Heart left ventricle (tissue), 16 donors: Measurements from ENCODE around the gene PRKAG2. TPM values are rescaled to one million over a fixed set of nuclear protein-coding genes. Genes with fewer than 3 reads are reported as not detected.
A peak's percentile ranks its signal among the peaks of the same experiment; 100 is the strongest.

Experiments used
- ATAC-seq, 4 donors: fragments of 200-7000 bp; cut with Tn5 transposase; one replicate each; pipeline ENCODE4 v1.9.1; 2020 to 2022; ENCODE audit warnings: moderate library complexity in 4 of 4, mild to moderate bottlenecking in 3 of 4, moderate number of reproducible peaks in 1 of 4
- DNase-seq, 5 donors: peaks; one replicate each; pipeline ENCODE4 v3.0.0-alpha.2; 2020
- H3K27ac ChIP-seq, 12 donors: fragments of 200-600 bp; sonication (generic) in 4 of 12; one replicate each; pipeline versions ENCODE4 v1.5.0 to v1.8.0; 2016 to 2022; ENCODE audit warnings: mild to moderate bottlenecking in 2 of 12
- H3K27me3 ChIP-seq, 9 donors: fragments of 200-600 bp; sonication (generic) in 2 of 9; one replicate each; pipeline versions ENCODE4 v1.5.1 to v1.8.0; 2016 to 2022; ENCODE audit warnings: mild to moderate bottlenecking in 3 of 9
- H3K36me3 ChIP-seq, 9 donors: fragments of 200-600 bp; sonication (generic) in 2 of 9; one replicate each; pipeline versions ENCODE4 v1.5.0 to v1.8.0; 2018 to 2022; ENCODE audit warnings: mild to moderate bottlenecking in 2 of 9
- H3K4me1 ChIP-seq, 12 donors: fragments of 200-600 bp; sonication (generic) in 4 of 12; one replicate each; pipeline versions ENCODE4 v1.5.0 to v1.8.0; 2016 to 2022; ENCODE audit warnings: mild to moderate bottlenecking in 3 of 12
- H3K4me3 ChIP-seq, 12 donors: fragments of 200-600 bp; sonication (generic) in 4 of 12; one replicate each; pipeline versions ENCODE4 v1.5.0 to v1.8.0; 2017 to 2022; ENCODE audit warnings: mild to moderate bottlenecking in 9 of 12, moderate library complexity in 4 of 12
- H3K9me3 ChIP-seq, 12 donors: fragments of 200-600 bp; sonication (generic) in 4 of 12; one replicate each; pipeline versions ENCODE4 v1.5.0 to v1.8.0; 2016 to 2022; ENCODE audit warnings: mild to moderate bottlenecking in 1 of 12
- POLR2A ChIP-seq, 2 donors: fragments of 450-650 bp; IDR thresholded peaks; one replicate each; pipeline ENCODE4 v1.6.1; 2017; ENCODE audit warnings: antibody characterized with exemption in 2 of 2, mild to moderate bottlenecking in 2 of 2, moderate library complexity in 2 of 2
- WGBS, 4 donors: extraction: QIAGEN DNeasy Blood & Tissue Kit in 2 of 4; methylation state at CpG; one replicate each; pipeline versions ENCODE4 v1.1.5 to v1.1.7; 2013 to 2018; 5-methylcytosine and 5-hydroxymethylcytosine counted together
- intact Hi-C, 10 donors: fragments of 100-400 bp; cut with DNase I; formaldehyde crosslinking; loops; one replicate each; pipeline versions ENCODE4 v1.11.1 to v1.14.2; 2022
- polyA plus RNA-seq, 2 donors: library from polyadenylated mRNA; stranded (reverse); fragments of 200-250 nt; gene quantifications; one replicate each; pipeline ENCODE4 v1.2.3, GENCODE V29; 2013
- total RNA-seq, 9 donors: library from RNA; depleted of rRNA in 2 of 9; stranded (reverse); fragments of >200 nt in 2 of 9; fragmentation: NEBNext Ultra II Directional in 3 of 9; extraction: Animal tissue kit (Norgen Biotek cat#: 25700) in 3 of 9; gene quantifications; one replicate each; pipeline versions ENCODE4 v1.1.0 to v1.2.4, GENCODE V29; 2016 to 2023
- TF ChIP-seq, protein P1 (sequence below), 12 donors: fragments of 200-600 bp; sonication (generic) in 4 of 12; IDR thresholded peaks; one replicate each; pipeline versions ENCODE4 v1.5.0 to v1.8.0; 2018 to 2022; ENCODE audit warnings: antibody characterized with exemption in 12 of 12, mild to moderate bottlenecking in 5 of 12
- donor health status: ischemic (EF 13 %, LVEDD 7.1; RV severe dilation, severe dysfunction).
- donor health status: healthy with polysubstance abuse.
- donor health status: DM: no; HTN: yes; CAD: no.
- donor health status: DM: no; HTN: no; CAD: no.
- donor health status: ischemic (EF 25% LVEDD 6.9; RV normal size, moderate dysfunction).
- donor health status: ischemic (EF 25% LVEDD 5.7; RV mildly dilated, moderate dysfunction).
- donor health status: healthy.
- donor health status: DM: yes; HTN: yes; CAD: no.
- donor health status: ischemic (EF 35%, LVEDD 5.7; RV mildly dilated, moderate dysfunction).
- donor health status: nonischemic (EF 11% LVEDD 7.7; RV severe dilation, severe dysfunction).
- donor health status: DM: yes; HTN: yes; CAD: no.
- donor health status: PGD.
- donor health status: ischemic (EF 29% LVEDD 5.4; RV normal size, mild dysfunction).
- donor health status: nonischemic (EF 23%, LVEDD 6.1; RV moderate dilation, normal function).

The PRKAG2 gene
- total and polyA plus RNA-seq, 11 donors = 50.2 to 179 (median 108) TPM

GRCh38 chr7:151847136-151847535 is 29.8 kb downstream of the PRKAG2 start:
- Histone ChIP-seq H3K4me1 (peaks cover 0 to 44% (median 0%) of the 10 kb centered on the region in 12 donors), H3K27me3 (no peaks in the 10 kb centered on the region), H3K9me3 (no peaks in the 10 kb centered on the region), H3K36me3 (no peaks in the 10 kb centered on the region), H3K27ac (no peak overlapping the region), H3K4me3 (no peak overlapping the region)
- DNase-seq (no peak), ATAC-seq (no peak)
- WGBS, 4 donors = 87 to 93% (median 89%) methylated on average over 7 of the region's 7 CpGs
- intact Hi-C loops = no loop called here
- TF ChIP-seq, protein P1, sequence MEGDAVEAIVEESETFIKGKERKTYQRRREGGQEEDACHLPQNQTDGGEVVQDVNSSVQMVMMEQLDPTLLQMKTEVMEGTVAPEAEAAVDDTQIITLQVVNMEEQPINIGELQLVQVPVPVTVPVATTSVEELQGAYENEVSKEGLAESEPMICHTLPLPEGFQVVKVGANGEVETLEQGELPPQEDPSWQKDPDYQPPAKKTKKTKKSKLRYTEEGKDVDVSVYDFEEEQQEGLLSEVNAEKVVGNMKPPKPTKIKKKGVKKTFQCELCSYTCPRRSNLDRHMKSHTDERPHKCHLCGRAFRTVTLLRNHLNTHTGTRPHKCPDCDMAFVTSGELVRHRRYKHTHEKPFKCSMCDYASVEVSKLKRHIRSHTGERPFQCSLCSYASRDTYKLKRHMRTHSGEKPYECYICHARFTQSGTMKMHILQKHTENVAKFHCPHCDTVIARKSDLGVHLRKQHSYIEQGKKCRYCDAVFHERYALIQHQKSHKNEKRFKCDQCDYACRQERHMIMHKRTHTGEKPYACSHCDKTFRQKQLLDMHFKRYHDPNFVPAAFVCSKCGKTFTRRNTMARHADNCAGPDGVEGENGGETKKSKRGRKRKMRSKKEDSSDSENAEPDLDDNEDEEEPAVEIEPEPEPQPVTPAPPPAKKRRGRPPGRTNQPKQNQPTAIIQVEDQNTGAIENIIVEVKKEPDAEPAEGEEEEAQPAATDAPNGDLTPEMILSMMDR (IDR thresholded peaks at IDR 0.05) = no peak
- no peak for TF ChIP-seq POLR2A (IDR thresholded peaks at IDR 0.05)

DNA sequence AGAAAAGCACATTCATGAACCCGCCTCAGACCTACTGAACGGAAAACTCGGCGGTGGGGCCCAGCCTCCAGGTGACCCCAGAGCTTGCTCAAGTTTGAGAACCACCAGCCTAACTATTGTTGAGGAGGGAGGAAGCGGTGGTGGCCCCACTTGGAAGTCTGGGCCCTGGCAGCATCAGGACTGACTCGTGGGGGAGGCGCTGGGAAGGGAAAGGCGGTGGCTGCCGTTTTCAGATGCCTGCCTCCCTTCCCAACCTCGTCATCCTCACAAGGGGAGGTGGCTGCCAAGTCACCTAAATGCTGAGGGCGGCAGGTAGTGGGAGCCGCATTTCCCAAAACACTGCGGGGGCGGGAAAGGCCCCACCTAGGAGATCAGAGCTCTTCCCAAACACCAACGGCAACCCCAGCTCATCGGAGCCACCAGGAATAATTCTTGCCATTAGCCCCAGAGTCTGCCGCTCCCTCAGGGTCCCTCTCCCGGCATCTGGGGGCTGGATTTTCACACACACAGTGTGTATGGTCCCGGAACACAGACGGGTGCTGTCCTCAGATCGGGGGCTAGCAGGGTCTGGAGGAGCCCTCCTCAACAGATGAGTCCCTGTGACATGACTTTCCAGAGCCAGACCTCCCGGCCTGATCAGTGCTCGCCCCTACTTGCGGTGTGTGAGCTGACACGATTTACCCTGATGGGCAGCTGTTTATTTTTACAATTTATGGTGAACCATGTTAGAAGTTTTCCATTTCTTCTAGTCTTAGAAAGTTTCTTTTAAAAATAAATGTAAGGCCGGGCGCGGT is 31.3 kb downstream of the PRKAG2 start:
- Histone ChIP-seq H3K4me3 (no peak overlapping the region), H3K4me1 (peaks cover 0 to 33% (median 0%) of the 10 kb centered on the region in 12 donors), H3K36me3 (no peaks in the 10 kb centered on the region), H3K27me3 (no peaks in the 10 kb centered on the region), H3K9me3 (no peaks in the 10 kb centered on the region), H3K27ac (no peak overlapping the region)
- ATAC-seq (no peak), DNase-seq (no peak)
- TF ChIP-seq POLR2A (IDR thresholded peaks at IDR 0.05) = no peak
- intact Hi-C loops = no loop called here
- 88 to 96% (median 90%) methylated on average over 17 to 28 of the region's 28 CpGs for WGBS, 4 donors

DNA sequence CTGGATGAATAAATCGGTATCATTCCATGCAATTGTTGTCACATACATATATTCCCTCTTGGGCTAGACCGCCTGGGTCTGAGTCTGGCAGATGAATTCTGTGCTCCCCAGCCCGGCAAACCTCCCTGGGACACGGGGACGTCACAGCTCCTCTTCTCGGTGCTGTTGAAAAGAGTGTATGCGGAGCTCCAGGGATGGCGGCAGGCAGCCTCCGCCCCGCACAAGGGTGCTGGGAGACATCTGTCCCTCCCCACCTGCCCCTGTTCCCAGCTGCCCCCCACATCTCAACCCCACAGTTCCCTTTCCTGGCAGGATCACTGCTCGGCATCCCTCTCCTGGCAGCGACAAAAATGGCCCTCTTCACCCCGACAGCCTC is 32.1 kb downstream of the PRKAG2 start:
- Histone ChIP-seq H3K4me1 (peaks cover 0 to 33% (median 0%) of the 10 kb centered on the region in 12 donors), H3K9me3 (no peaks in the 10 kb centered on the region), H3K27me3 (no peaks in the 10 kb centered on the region), H3K27ac (peak overlapping the region in 1 of 12 donors; percentile 55), H3K36me3 (no peaks in the 10 kb centered on the region), H3K4me3 (no peak overlapping the region)
- ATAC-seq (no peak), DNase-seq (no peak)
- TF ChIP-seq, protein P1 (IDR thresholded peaks at IDR 0.05) = no peak
- no peak for TF ChIP-seq POLR2A (IDR thresholded peaks at IDR 0.05)
- WGBS, 4 donors = 93 to 96% (median 94%) methylated on average over 13 of the region's 13 CpGs
- intact Hi-C loops = no loop called here

GRCh38 chr7:151844071-151844824 is 32.7 kb downstream of the PRKAG2 start:
- peak in 1 of 4 donors; percentile 22 for ATAC-seq
- intact Hi-C loops = no loop called here
- Histone ChIP-seq H3K4me1 (peaks cover 0 to 34% (median 0%) of the 10 kb centered on the region in 12 donors), H3K4me3 (no peak overlapping the region), H3K36me3 (no peaks in the 10 kb centered on the region), H3K27ac (peak overlapping the region in 1 of 12 donors; percentile 55), H3K27me3 (no peaks in the 10 kb centered on the region), H3K9me3 (no peaks in the 10 kb centered on the region)
- 86 to 91% (median 88%) methylated on average over 20 of the region's 20 CpGs for WGBS, 4 donors
- no peak for TF ChIP-seq POLR2A (IDR thresholded peaks at IDR 0.05)
- TF ChIP-seq, protein P1 (IDR thresholded peaks at IDR 0.05) = no peak
- no peak for DNase-seq
